GM12872 (cell line): ENCODE data around the gene CACNA2D3.

Experiments used
- CTCF ChIP-seq: IDR thresholded peaks from 3 replicates; pipeline ENCODE4 v1.5.1; 2011; ENCODE audit warnings: low read depth, mild to moderate bottlenecking, low read length, moderate library complexity; ENCODE audit not compliant: insufficient read depth

Gene CACNA2D3

DNA sequence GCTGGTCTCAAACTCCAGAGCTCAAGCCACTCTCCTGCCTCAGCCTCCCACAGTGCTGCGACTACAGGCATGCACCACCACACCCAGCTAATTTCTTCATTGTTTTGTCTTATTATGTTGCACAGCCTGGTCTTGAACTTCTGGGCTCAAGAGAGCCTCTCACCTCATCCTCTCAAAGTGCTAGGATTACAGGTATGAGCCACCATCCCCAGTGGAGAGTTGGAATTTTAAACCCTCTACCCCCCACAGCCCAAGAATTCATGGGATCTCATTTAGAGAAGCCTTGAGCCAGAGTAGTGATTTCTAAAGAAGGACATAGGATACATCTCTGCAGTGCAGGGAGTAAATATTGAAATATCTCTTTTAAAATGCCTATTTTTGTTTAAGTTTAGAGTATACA is 221.1 kb downstream of the CACNA2D3 start:
- no peak for TF ChIP-seq CTCF

DNA sequence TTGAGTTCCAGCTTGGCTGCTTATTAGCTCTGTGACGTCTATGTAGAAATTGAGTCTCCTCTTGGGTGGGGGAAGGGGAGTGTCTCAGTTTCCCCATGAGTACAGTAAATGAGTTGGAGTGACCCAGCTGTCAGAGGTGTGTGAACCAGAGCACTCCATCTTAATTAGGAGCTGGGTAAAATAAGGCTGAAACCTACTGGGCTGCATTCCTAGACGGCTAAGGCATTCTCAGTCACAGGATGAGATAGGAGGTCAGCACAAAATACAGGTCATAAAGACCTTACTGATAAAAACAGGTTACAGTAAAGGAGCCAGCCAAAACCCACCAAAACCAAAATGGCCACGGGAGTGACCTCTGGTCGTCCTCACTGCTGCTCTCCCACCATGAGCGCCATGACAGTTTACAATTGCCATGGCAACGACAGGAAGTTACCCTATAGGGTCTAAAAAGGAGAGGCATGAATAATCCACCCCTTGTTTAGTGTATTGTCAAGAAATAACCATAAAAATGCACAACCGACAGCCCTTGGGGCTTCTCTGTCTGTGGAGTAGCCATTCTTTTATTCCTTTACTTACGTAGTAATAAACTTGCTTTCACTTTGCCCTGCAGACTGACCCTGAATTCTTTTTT is 222.4 kb downstream of the CACNA2D3 start:
- TF ChIP-seq CTCF, result no peak

GRCh38 chr3:54345847-54346375 is 223.6 kb downstream of the CACNA2D3 start:
- TF ChIP-seq CTCF, result no peak

GRCh38 chr3:54347060-54347459 is 224.7 kb downstream of the CACNA2D3 start:
- no peak for TF ChIP-seq CTCF

DNA sequence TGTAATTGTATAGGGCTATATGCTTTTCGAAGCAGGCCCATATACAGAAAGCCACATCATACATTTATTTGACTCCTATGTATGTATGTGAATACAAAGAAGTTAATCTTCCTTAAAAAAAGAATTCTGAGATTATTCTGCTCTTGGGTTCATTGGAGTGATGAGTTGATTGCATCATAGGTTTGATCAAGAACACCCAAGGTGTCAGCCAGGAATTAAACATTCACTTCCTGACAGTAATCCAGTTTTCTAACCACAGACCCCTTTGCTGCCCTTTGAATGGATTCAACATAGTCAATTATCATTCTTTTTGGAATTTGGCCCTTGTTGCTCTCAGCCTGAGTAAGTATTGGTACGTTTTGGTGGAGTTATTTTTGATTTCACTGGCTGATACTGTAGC is 225.6 kb downstream of the CACNA2D3 start:
- no peak for TF ChIP-seq CTCF

GRCh38 chr3:54349231-54349652 is 226.9 kb downstream of the CACNA2D3 start:
- TF ChIP-seq CTCF, result no peak

DNA sequence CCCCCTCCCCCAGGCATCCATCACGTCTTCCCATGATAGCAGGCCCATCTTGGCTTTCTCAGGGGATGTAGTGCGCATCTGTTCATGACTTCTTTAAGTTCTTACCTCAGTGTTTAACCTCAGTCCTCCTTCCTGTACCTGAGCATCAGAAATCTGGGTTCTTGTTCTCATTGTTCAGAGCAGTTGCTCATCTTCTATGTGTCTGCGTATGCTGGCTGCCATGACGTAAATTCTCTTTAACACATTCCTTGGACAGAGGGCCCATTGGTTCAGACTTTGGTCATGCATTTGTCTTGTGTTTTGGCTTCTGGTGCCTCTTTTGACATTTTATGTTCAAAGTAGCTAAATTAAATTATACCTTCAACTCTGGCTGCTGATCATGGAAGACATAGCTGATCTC is 227.3 kb downstream of the CACNA2D3 start:
- no peak for TF ChIP-seq CTCF
